Epithelial cell of proximal tubule (primary cell): ENCODE results near the gene TARDBP. TPM values are rescaled to one million over a fixed set of nuclear protein-coding genes. Genes with fewer than 3 reads are reported as not detected.

Source experiments
- DNase-seq: peaks from one replicate; pipeline ENCODE4 v3.0.0-alpha.2; 2011; ENCODE audit warnings: low read depth
- H3K4me3 ChIP-seq: 2 replicates; pipeline ENCODE4 v1.5.1; 2011; ENCODE audit warnings: low read depth, mild to moderate bottlenecking, low read length
- CTCF ChIP-seq: conservative IDR thresholded peaks from 2 replicates; pipeline ENCODE4 v1.5.1; 2012; ENCODE audit warnings: low read depth, mild to moderate bottlenecking, low read length
- total RNA-seq: library from RNA; depleted of rRNA; stranded (reverse); fragments of >200 nt; gene quantifications from 2 replicates; pipeline ENCODE4 v1.2.3, GENCODE V29; 2015

Gene TARDBP
- 59.0 and 109 TPM in 2 replicates for total RNA-seq

- DNase-seq = peak; percentile 56
- no peak for TF ChIP-seq CTCF
- peak within 1 kb of the TSS; percentile 95 for H3K4me3 ChIP-seq
Observed at GRCh38 chr1:11012260-11013159, at the start of gene TARDBP. TARDBP (plus strand) TSS chr1:11012654; CDS start chr1:11013728, 1,074 bp downstream.

- DNase-seq = no peak
- no peak overlapping the region for H3K4me3 ChIP-seq
- no peak for TF ChIP-seq CTCF
Observed at GRCh38 chr1:10965546-10966226, 46.8 kb upstream of the TARDBP start.

GRCh38 chr1:10967090-10967489 lies 45.4 kb upstream of the TARDBP start:
- H3K4me3 ChIP-seq = no peak overlapping the region
- no peak for DNase-seq
- TF ChIP-seq CTCF = no peak

GRCh38 chr1:10968411-10968826 lies 44.0 kb upstream of the TARDBP start:
- peak overlapping the region; percentile 36 for H3K4me3 ChIP-seq
- DNase-seq = no peak
- TF ChIP-seq CTCF = no peak

GRCh38 chr1:10969267-10969970 lies 43.0 kb upstream of the TARDBP start:
- no peak overlapping the region for H3K4me3 ChIP-seq
- TF ChIP-seq CTCF = no peak
- DNase-seq = no peak

- DNase-seq = no peak
- no peak overlapping the region for H3K4me3 ChIP-seq
- no peak for TF ChIP-seq CTCF
Observed at GRCh38 chr1:10969971-10970332, 42.5 kb upstream of the TARDBP start.
